IMR-90 (cell line): ENCODE results near the gene ACACA. TPM values are rescaled to one million over a fixed set of nuclear protein-coding genes. Genes with fewer than 3 reads are reported as not detected.
A peak's percentile ranks its signal among the peaks of the same experiment; 100 is the strongest.
"Not testable (repeated sequence)": the region's sequence is repeated elsewhere in the genome, so short reads cannot be mapped to it uniquely, and the experiment has no call there.

Experiments
- ATAC-seq: fragments of 200-7000 bp; cut with Tn5 transposase; 2 replicates; pipeline ENCODE4 v1.9.1; 2020; ENCODE audit warnings: low read depth, mild to moderate bottlenecking, moderate library complexity
- BruUV-seq: library from RNA; stranded (reverse); fragments of 400-500 nt; replicated peaks from 2 replicates; lab custom pipeline; 2021; lab: Mats Ljungman, UMichigan
- CTCF ChIA-PET: fragments of 300-600 bp; formaldehyde crosslinking; extraction: SDS; loops from one replicate; lab custom pipeline; 2021; ENCODE audit warnings: antibody characterized with exemption; lab: Yijun Ruan, JAX
- POLR2A ChIA-PET: fragments of 300-600 bp; sonication (Branson Sonifier 250); formaldehyde crosslinking; loops from one replicate; lab custom pipeline; 2022; ENCODE audit warnings: antibody characterized with exemption; ENCODE audit not compliant: unreplicated experiment; lab: Charles Lee
- DNase-seq: peaks from one replicate; pipeline ENCODE4 v3.0.0; 2013
- H2AFZ ChIP-seq: replicated peaks from 2 replicates; pipeline ENCODE3; 2013; ENCODE audit warnings: low read length, mild to moderate bottlenecking; ENCODE audit not compliant: poor library complexity
- H2AK5ac ChIP-seq: 2 replicates; pipeline ENCODE4 v1.6.1; 2013; ENCODE audit warnings: low read depth, low read length, inconsistent platforms
- H2AK9ac ChIP-seq: replicated peaks from 2 replicates; pipeline ENCODE3; 2013; ENCODE audit warnings: mild to moderate bottlenecking, low read depth, low read length, moderate library complexity; ENCODE audit not compliant: poor library complexity
- H2BK120ac ChIP-seq: 2 replicates; pipeline ENCODE4 v1.6.1; 2013; ENCODE audit warnings: low read depth, low read length, inconsistent platforms
- H2BK15ac ChIP-seq: 3 replicates; pipeline ENCODE4 v1.6.1; 2013; ENCODE audit warnings: low read depth, low read length, inconsistent platforms
- H2BK20ac ChIP-seq: 2 replicates; pipeline ENCODE4 v1.6.1; 2013; ENCODE audit warnings: low read depth, mild to moderate bottlenecking, inconsistent platforms, low read length, moderate library complexity
- H2BK5ac ChIP-seq: 2 replicates; pipeline ENCODE4 v1.6.1; 2013; ENCODE audit warnings: mild to moderate bottlenecking, low read depth, low read length, inconsistent platforms; ENCODE audit not compliant: poor library complexity, severe bottlenecking
- H3K14ac ChIP-seq: replicated peaks from 2 replicates; pipeline ENCODE4 v1.6.1; 2013; ENCODE audit warnings: low read depth, low read length, inconsistent platforms
- H3K18ac ChIP-seq: 2 replicates; pipeline ENCODE4 v1.6.1; 2013; ENCODE audit warnings: low read depth, low read length, control low read depth
- H3K23ac ChIP-seq: 2 replicates; pipeline ENCODE4 v1.6.1; 2013; ENCODE audit warnings: low read depth, low read length, inconsistent platforms
- H3K27ac ChIP-seq: 2 replicates; pipeline ENCODE4 v1.5.1; 2013; ENCODE audit warnings: mild to moderate bottlenecking, control low read depth, low read length; ENCODE audit not compliant: insufficient read depth
- H3K27me3 ChIP-seq: 2 replicates; pipeline ENCODE4 v1.6.1; 2013; ENCODE audit warnings: low read length; ENCODE audit not compliant: control insufficient read depth, insufficient read depth
- H3K36me3 ChIP-seq: 2 replicates; pipeline ENCODE4 v1.6.1; 2013; ENCODE audit warnings: low read length, mixed read lengths; ENCODE audit not compliant: control insufficient read depth, insufficient read depth
- H3K4ac ChIP-seq: 2 replicates; pipeline ENCODE4 v1.6.1; 2013; ENCODE audit warnings: low read depth, low read length, inconsistent platforms
- H3K4me1 ChIP-seq: 2 replicates; pipeline ENCODE4 v1.6.1; 2013; ENCODE audit warnings: low read length, mixed read lengths; ENCODE audit not compliant: control insufficient read depth, insufficient read depth
- H3K4me2 ChIP-seq: 2 replicates; pipeline ENCODE4 v1.6.1; 2013; ENCODE audit warnings: low read depth, mild to moderate bottlenecking, control low read depth, low read length, moderate library complexity
- H3K4me3 ChIP-seq: 2 replicates; pipeline ENCODE4 v1.5.1; 2013; ENCODE audit warnings: low read depth, mild to moderate bottlenecking, control low read depth, low read length, moderate library complexity; ENCODE audit not compliant: insufficient read depth
- H3K56ac ChIP-seq: 2 replicates; pipeline ENCODE4 v1.6.1; 2013; ENCODE audit warnings: low read length, inconsistent platforms; ENCODE audit not compliant: insufficient read depth; ENCODE audit errors: extremely low read depth
- H3K79me1 ChIP-seq, 2 experiments: 2 replicates each; pipeline ENCODE4 v1.6.1; 2013; ENCODE audit warnings: low read length in 2 of 2, inconsistent platforms in 1 of 2, low read depth in 1 of 2
- H3K9ac ChIP-seq: 2 replicates; pipeline ENCODE4 v1.6.1; 2013; ENCODE audit warnings: low read depth, low read length, control low read depth
- H3K9me1 ChIP-seq: 2 replicates; pipeline ENCODE4 v1.6.1; 2013; ENCODE audit warnings: low read length, inconsistent platforms; ENCODE audit not compliant: insufficient read depth
- H3K9me3 ChIP-seq: 2 replicates; pipeline ENCODE4 v1.6.1; 2013; ENCODE audit warnings: low read length; ENCODE audit not compliant: control insufficient read depth, insufficient read depth
- H4K20me1 ChIP-seq: 2 replicates; pipeline ENCODE4 v1.6.1; 2013; ENCODE audit warnings: low read length, inconsistent platforms; ENCODE audit not compliant: insufficient read depth
- H4K5ac ChIP-seq: 2 replicates; pipeline ENCODE4 v1.6.1; 2013; ENCODE audit warnings: mild to moderate bottlenecking, low read depth, low read length, control low read depth
- H4K8ac ChIP-seq, 2 experiments: 2 replicates each; pipeline ENCODE4 v1.6.1; 2013; ENCODE audit warnings: low read depth in 2 of 2, low read length in 2 of 2, control low read depth in 1 of 2, inconsistent platforms in 1 of 2
- H4K91ac ChIP-seq: 2 replicates; pipeline ENCODE4 v1.6.1; 2013; ENCODE audit warnings: low read depth, low read length, inconsistent platforms; ENCODE audit not compliant: insufficient read depth
- WGBS, 2 experiments: methylation state at CpG; one replicate each; pipeline versions ENCODE4 v1.1.5 to v1.1.7; 2013; ENCODE audit warnings: missing lambda C conversion rate in 2 of 2; ENCODE audit not compliant: insufficient read length in 1 of 2; ENCODE audit errors: extremely low coverage in 2 of 2; 5-methylcytosine and 5-hydroxymethylcytosine counted together
- dilution Hi-C: fragments of 300-500 bp; cut with HindIII; formaldehyde crosslinking; loops from one replicate; pipeline ENCODE4 v1.14.3; 2018; ENCODE audit warnings: low sequenced_read_pairs; ENCODE audit not compliant: unreplicated experiment
- in situ Hi-C: fragments of 300-500 bp; cut with MboI; formaldehyde crosslinking; loops from 3 replicates; pipeline ENCODE4 v1.14.3; 2019; ENCODE audit warnings: low sequenced_read_pairs, inconsistent platforms, mixed read lengths
- intact Hi-C: fragments of 100-400 bp; cut with micrococcal nuclease; formaldehyde crosslinking; loops from 2 replicates; pipeline ENCODE4 v1.10.0; 2022
- polyA plus RNA-seq, 3 experiments: library from polyadenylated mRNA; depleted of rRNA; stranded (reverse); fragments of >200 nt; gene quantifications; 2 replicates each; pipeline ENCODE4 v1.2.3, GENCODE V29; 2012; ENCODE audit warnings: low replicate concordance in 1 of 3
- total RNA-seq: library from RNA; depleted of rRNA; stranded (reverse); fragments of >200 nt; gene quantifications from 2 replicates; pipeline ENCODE4 v1.2.3, GENCODE V29; 2012

ACACA gene
- total and polyA plus RNA-seq, 2 of the 4 experiments (the other 2 are of a cell fraction), result 21.3 to 39.1 TPM

DNA sequence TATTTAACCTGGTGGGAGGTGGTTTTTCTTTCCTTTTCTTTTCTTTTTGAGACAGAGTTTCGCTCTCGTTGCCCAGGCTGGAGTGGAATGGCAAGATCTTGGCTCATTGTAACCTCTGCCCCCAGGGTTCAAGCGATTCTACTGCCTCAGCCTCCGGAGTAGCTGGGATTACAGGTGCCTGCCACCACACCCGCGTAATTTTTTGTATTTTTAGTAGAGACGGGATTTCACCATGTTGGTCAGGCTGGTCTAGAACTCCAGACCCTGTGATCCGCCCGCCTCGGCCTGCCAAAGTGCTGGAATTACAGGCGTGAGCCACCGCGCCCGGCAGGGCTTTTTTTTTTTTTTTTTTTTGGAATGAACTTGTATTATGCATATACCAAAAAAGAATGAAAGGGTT, 1.1 kb downstream of the ACACA start:
- H3K4me3 ChIP-seq, H4K20me1 ChIP-seq, H3K27me3 ChIP-seq, H4K5ac ChIP-seq, H3K56ac ChIP-seq, H3K27ac ChIP-seq, H2BK15ac ChIP-seq, DNase-seq, dilution Hi-C loops, H2AK9ac ChIP-seq, H2AFZ ChIP-seq, POLR2A ChIA-PET, ATAC-seq, H4K8ac ChIP-seq, in situ Hi-C loops, BruUV-seq, H3K18ac ChIP-seq, H3K9ac ChIP-seq, H3K36me3 ChIP-seq, H3K4me1 ChIP-seq, H2AK5ac ChIP-seq, intact Hi-C loops, H4K91ac ChIP-seq, H3K14ac ChIP-seq, H3K4ac ChIP-seq, H2BK120ac ChIP-seq, H2BK5ac ChIP-seq, H2BK20ac ChIP-seq, H3K9me3 ChIP-seq, H3K23ac ChIP-seq: not testable (repeated sequence)
- Histone ChIP-seq H3K79me1 (peaks cover 37 to 80% of the 10 kb centered on the region in 2 experiments), H3K9me1 (peaks cover 12% of the 10 kb centered on the region), H3K4me2 (peak overlapping the region; percentile 100)
- 70% methylated on average over 2 of the region's 14 CpGs; no CpG with 5 or more reads in 1 of the 2 experiments for WGBS, 2 experiments
- CTCF ChIA-PET, result interaction anchor here (1.6 kb wide), 1 partner anchor 32 kb away, joined by 5 read pairs; no protein-coding TSS in a partner anchor
